ENCODE results near the gene SALL3. TPM values are rescaled to one million over a fixed set of nuclear protein-coding genes. Genes with fewer than 3 reads are reported as not detected.

The SALL3 gene
- total and polyA plus RNA-seq, 2 experiments from 2014 or later: 16.9 to 39.8 TPM

DNA sequence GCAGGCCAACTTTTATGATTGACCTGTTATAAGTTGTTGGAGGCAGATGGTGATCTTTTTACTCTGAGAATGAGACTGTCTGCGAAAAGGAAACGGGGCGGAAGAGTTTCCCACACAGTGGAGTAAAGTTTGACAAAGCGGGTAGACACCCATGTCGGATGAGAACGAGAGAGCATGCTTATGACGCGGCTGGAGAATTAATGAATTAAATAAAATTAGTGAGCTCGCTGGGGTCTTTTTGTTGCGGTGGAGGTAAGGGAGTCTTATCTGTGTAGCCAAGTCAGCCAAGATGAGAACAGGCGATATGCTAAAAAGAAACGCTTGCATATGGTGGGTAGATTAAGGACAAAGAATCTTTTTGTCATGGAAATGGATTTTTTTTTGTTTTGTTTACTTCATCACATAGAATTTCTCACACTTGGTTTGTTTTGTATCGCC, 1.8 kb downstream of the SALL3 start:
- no peak overlapping the region for H3K27ac ChIP-seq (ENCODE audit: low read depth)
- H3K27ac Mint-ChIP-seq: peak overlapping the region; percentile 5; the same call in 1 of the 2 replicates
- no peak overlapping the region for H2AFZ ChIP-seq
- peaks cover 39% of the 10 kb centered on the region for H3K4me1 ChIP-seq (ENCODE audit: insufficient read depth)
- H3K4me3 Mint-ChIP-seq: peak overlapping the region; percentile 81
- H3K4me1 Mint-ChIP-seq: peaks cover 61% of the 10 kb centered on the region
- no peaks in the 10 kb centered on the region for H4K20me1 ChIP-seq (replicated peaks; ENCODE audit: insufficient read depth)
- DNase-seq (ENCODE audit: low spot score) (peak; percentile 72), ATAC-seq (no peak; the same call in 2 of the 3 replicates)
- H3K36me3 Mint-ChIP-seq (ENCODE audit: low read depth): peaks cover 2% of the 10 kb centered on the region; the same call in 1 of the 3 replicates
- TF ChIP-seq NANOG (IDR thresholded peaks at IDR 0.05; ENCODE audit: borderline replicate concordance) (0 out of 2 replicates have a peak, but pooled peaks have one; percentile 44), ZNF114 (CRISPR knock-in tag; IDR thresholded peaks at IDR 0.05) (no peak), EZH2 (IDR thresholded peaks at IDR 0.05; ENCODE audit: low read depth, unreplicated experiment) (peak; percentile 57)
- peaks cover 45% of the 10 kb centered on the region for H3K27me3 ChIP-seq (ENCODE audit: insufficient read depth)
- peak overlapping the region; percentile 75 for H3K4me2 ChIP-seq
- no peaks in the 10 kb centered on the region for H3K9me2 ChIP-seq (ENCODE audit: insufficient read depth)
- H3K36me3 ChIP-seq (ENCODE audit: insufficient read depth): no peaks in the 10 kb centered on the region
- H3K27me3 Mint-ChIP-seq (ENCODE audit: insufficient read depth, low read depth, poor library complexity): peaks cover 58% of the 10 kb centered on the region
- peak overlapping the region; percentile 52 for H3K4me3 ChIP-seq
- H3F3A ChIP-seq (replicated peaks; ENCODE audit: low read depth): peaks cover 24% of the 10 kb centered on the region
- H3K79me2 ChIP-seq (replicated peaks; ENCODE audit: insufficient read depth): peaks cover 36% of the 10 kb centered on the region
- peaks cover 3% of the 10 kb centered on the region; the same call in 2 of the 3 replicates for H3K9me3 Mint-ChIP-seq

GRCh38 chr18:78981989-78982620, 2.5 kb downstream of the SALL3 start:
- no peaks in the 10 kb centered on the region for H3K36me3 ChIP-seq (ENCODE audit: insufficient read depth)
- peak overlapping the region; percentile 75 for H3K4me2 ChIP-seq
- peaks cover 45% of the 10 kb centered on the region for H3K27me3 ChIP-seq (ENCODE audit: insufficient read depth)
- Mint-ChIP-seq H3K4me1 (peaks cover 59% of the 10 kb centered on the region), H3K9me3 (no peaks in the 10 kb centered on the region; the same call in 1 of the 3 replicates), H3K36me3 (ENCODE audit: low read depth) (peaks cover 2% of the 10 kb centered on the region; the same call in 1 of the 3 replicates), H3K4me3 (peak overlapping the region; percentile 81), H3K27ac (no peak overlapping the region), H3K27me3 (ENCODE audit: insufficient read depth, low read depth, poor library complexity) (peaks cover 54% of the 10 kb centered on the region)
- peak overlapping the region; percentile 30 for H3K27ac ChIP-seq (ENCODE audit: low read depth)
- peaks cover 43% of the 10 kb centered on the region for H3K79me2 ChIP-seq (replicated peaks; ENCODE audit: insufficient read depth)
- H3K4me1 ChIP-seq (ENCODE audit: insufficient read depth): peaks cover 38% of the 10 kb centered on the region
- ATAC-seq (no peak), DNase-seq (ENCODE audit: low spot score) (peak; percentile 36)
- TF ChIP-seq POLR2AphosphoS5 (IDR thresholded peaks at IDR 0.05; ENCODE audit: low read depth) (no peak), EZH2 (IDR thresholded peaks at IDR 0.05; ENCODE audit: low read depth, unreplicated experiment) (no peak), JUNB (IDR thresholded peaks at IDR 0.05; ENCODE audit: unreplicated experiment) (no peak), ZNF331 (CRISPR knock-in tag; IDR thresholded peaks at IDR 0.05; ENCODE audit: low read depth) (no peak), NANOG (IDR thresholded peaks at IDR 0.05; ENCODE audit: borderline replicate concordance) (no peak), EZH2phosphoT487 (IDR thresholded peaks at IDR 0.05; ENCODE audit: unreplicated experiment) (no peak), ZNF114 (CRISPR knock-in tag; IDR thresholded peaks at IDR 0.05) (no peak)
- TF ChIP-seq, protein P1, sequence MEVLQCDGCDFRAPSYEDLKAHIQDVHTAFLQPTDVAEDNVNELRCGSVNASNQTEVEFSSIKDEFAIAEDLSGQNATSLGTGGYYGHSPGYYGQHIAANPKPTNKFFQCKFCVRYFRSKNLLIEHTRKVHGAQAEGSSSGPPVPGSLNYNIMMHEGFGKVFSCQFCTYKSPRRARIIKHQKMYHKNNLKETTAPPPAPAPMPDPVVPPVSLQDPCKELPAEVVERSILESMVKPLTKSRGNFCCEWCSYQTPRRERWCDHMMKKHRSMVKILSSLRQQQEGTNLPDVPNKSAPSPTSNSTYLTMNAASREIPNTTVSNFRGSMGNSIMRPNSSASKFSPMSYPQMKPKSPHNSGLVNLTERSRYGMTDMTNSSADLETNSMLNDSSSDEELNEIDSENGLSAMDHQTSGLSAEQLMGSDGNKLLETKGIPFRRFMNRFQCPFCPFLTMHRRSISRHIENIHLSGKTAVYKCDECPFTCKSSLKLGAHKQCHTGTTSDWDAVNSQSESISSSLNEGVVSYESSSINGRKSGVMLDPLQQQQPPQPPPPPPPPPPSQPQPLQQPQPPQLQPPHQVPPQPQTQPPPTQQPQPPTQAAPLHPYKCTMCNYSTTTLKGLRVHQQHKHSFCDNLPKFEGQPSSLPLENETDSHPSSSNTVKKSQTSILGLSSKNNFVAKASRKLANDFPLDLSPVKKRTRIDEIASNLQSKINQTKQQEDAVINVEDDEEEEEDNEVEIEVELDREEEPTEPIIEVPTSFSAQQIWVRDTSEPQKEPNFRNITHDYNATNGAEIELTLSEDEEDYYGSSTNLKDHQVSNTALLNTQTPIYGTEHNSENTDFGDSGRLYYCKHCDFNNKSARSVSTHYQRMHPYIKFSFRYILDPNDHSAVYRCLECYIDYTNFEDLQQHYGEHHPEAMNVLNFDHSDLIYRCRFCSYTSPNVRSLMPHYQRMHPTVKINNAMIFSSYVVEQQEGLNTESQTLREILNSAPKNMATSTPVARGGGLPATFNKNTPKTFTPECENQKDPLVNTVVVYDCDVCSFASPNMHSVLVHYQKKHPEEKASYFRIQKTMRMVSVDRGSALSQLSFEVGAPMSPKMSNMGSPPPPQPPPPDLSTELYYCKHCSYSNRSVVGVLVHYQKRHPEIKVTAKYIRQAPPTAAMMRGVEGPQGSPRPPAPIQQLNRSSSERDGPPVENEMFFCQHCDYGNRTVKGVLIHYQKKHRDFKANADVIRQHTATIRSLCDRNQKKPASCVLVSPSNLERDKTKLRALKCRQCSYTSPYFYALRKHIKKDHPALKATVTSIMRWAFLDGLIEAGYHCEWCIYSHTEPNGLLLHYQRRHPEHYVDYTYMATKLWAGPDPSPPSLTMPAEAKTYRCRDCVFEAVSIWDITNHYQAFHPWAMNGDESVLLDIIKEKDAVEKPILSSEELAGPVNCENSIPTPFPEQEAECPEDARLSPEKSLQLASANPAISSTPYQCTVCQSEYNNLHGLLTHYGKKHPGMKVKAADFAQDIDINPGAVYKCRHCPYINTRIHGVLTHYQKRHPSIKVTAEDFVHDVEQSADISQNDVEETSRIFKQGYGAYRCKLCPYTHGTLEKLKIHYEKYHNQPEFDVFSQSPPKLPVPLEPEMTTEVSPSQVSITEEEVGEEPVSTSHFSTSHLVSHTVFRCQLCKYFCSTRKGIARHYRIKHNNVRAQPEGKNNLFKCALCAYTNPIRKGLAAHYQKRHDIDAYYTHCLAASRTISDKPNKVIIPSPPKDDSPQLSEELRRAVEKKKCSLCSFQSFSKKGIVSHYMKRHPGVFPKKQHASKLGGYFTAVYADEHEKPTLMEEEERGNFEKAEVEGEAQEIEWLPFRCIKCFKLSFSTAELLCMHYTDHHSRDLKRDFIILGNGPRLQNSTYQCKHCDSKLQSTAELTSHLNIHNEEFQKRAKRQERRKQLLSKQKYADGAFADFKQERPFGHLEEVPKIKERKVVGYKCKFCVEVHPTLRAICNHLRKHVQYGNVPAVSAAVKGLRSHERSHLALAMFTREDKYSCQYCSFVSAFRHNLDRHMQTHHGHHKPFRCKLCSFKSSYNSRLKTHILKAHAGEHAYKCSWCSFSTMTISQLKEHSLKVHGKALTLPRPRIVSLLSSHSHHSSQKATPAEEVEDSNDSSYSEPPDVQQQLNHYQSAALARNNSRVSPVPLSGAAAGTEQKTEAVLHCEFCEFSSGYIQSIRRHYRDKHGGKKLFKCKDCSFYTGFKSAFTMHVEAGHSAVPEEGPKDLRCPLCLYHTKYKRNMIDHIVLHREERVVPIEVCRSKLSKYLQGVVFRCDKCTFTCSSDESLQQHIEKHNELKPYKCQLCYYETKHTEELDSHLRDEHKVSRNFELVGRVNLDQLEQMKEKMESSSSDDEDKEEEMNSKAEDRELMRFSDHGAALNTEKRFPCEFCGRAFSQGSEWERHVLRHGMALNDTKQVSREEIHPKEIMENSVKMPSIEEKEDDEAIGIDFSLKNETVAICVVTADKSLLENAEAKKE (CRISPR knock-in tag; IDR thresholded peaks at IDR 0.05): no peak
- TF ChIP-seq, protein P2, sequence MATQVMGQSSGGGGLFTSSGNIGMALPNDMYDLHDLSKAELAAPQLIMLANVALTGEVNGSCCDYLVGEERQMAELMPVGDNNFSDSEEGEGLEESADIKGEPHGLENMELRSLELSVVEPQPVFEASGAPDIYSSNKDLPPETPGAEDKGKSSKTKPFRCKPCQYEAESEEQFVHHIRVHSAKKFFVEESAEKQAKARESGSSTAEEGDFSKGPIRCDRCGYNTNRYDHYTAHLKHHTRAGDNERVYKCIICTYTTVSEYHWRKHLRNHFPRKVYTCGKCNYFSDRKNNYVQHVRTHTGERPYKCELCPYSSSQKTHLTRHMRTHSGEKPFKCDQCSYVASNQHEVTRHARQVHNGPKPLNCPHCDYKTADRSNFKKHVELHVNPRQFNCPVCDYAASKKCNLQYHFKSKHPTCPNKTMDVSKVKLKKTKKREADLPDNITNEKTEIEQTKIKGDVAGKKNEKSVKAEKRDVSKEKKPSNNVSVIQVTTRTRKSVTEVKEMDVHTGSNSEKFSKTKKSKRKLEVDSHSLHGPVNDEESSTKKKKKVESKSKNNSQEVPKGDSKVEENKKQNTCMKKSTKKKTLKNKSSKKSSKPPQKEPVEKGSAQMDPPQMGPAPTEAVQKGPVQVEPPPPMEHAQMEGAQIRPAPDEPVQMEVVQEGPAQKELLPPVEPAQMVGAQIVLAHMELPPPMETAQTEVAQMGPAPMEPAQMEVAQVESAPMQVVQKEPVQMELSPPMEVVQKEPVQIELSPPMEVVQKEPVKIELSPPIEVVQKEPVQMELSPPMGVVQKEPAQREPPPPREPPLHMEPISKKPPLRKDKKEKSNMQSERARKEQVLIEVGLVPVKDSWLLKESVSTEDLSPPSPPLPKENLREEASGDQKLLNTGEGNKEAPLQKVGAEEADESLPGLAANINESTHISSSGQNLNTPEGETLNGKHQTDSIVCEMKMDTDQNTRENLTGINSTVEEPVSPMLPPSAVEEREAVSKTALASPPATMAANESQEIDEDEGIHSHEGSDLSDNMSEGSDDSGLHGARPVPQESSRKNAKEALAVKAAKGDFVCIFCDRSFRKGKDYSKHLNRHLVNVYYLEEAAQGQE (IDR thresholded peaks at IDR 0.05; ENCODE audit: unreplicated experiment): no peak
- H4K20me1 ChIP-seq (replicated peaks; ENCODE audit: insufficient read depth): no peaks in the 10 kb centered on the region
- H3F3A ChIP-seq (replicated peaks; ENCODE audit: low read depth): peaks cover 18% of the 10 kb centered on the region
- H3K9me2 ChIP-seq (ENCODE audit: insufficient read depth): no peaks in the 10 kb centered on the region
- H2AFZ ChIP-seq: no peak overlapping the region
- peak overlapping the region; percentile 52 for H3K4me3 ChIP-seq

All from GM23338 (cell line).